Endothelial cell of umbilical vein (primary cell): ENCODE data around the gene CCHCR1. TPM values are rescaled to one million over a fixed set of nuclear protein-coding genes. Genes with fewer than 3 reads are reported as not detected.

Experiments used
- BruUV-seq: library from RNA; stranded (reverse); fragments of 400-500 nt; replicated peaks from 2 replicates; lab custom pipeline; 2021; lab: Mats Ljungman, UMichigan
- CTCF ChIA-PET: fragments of 300-600, 350-600 bp; sonication (Branson Sonifier 250); formaldehyde crosslinking; loops from one replicate; lab custom pipeline; 2021; ENCODE audit warnings: antibody characterized with exemption, inconsistent platforms; lab: Charles Lee
- POLR2A ChIA-PET: fragments of 300-600, 350-600 bp; sonication (Branson Sonifier 250); formaldehyde crosslinking; loops from one replicate; lab custom pipeline; 2021; ENCODE audit warnings: antibody characterized with exemption, inconsistent platforms; lab: Charles Lee
- DNase-seq: peaks from one replicate; pipeline ENCODE4 v3.0.0-alpha.2; 2011; ENCODE audit warnings: low read depth, low spot score
- FAIRE-seq: peaks from 2 replicates; lab custom pipeline; 2011; peaks lifted over from hg19 to GRCh38; lab: Jason Lieb, UNC
- H2AFZ ChIP-seq: 2 replicates; pipeline ENCODE4 v1.6.0; 2012; ENCODE audit warnings: low read depth, low read length, control low read depth, inconsistent platforms
- H3K27ac ChIP-seq: 2 replicates; pipeline ENCODE4 v1.5.1; 2011; ENCODE audit warnings: low read depth, mild to moderate bottlenecking, control low read depth, low read length, moderate library complexity; ENCODE audit not compliant: insufficient read depth
- H3K27me3 ChIP-seq, 2 experiments: 2 replicates each; pipeline versions ENCODE4 v1.6.0 to v1.6.1; 2011; ENCODE audit warnings: low read length in 2 of 2, mixed read lengths in 1 of 2; ENCODE audit not compliant: control insufficient read depth in 2 of 2, insufficient read depth in 2 of 2
- H3K36me3 ChIP-seq, 2 experiments: 2 replicates in 1 of 2; 3 replicates in 1 of 2; pipeline ENCODE4 v1.5.1; 2011; ENCODE audit warnings: low read length in 2 of 2, mild to moderate bottlenecking in 1 of 2, moderate library complexity in 1 of 2; ENCODE audit not compliant: control insufficient read depth in 2 of 2, insufficient read depth in 2 of 2; ENCODE audit errors: extremely low read depth in 1 of 2
- H3K4me1 ChIP-seq: 3 replicates; pipeline ENCODE4 v1.5.1; 2011; ENCODE audit warnings: mild to moderate bottlenecking, low read length; ENCODE audit not compliant: control insufficient read depth, insufficient read depth; ENCODE audit errors: extremely low read depth
- H3K4me2 ChIP-seq: 2 replicates; pipeline ENCODE4 v1.6.1; 2011; ENCODE audit warnings: low read length, control low read depth, mixed read lengths; ENCODE audit not compliant: insufficient read depth
- H3K4me3 ChIP-seq, 3 experiments: fragments of 200-600 bp in 1 of 3; sonication (generic), shearing (Covaris generic) in 1 of 3; replicated peaks in 1 of 3; 2 replicates each; pipeline ENCODE4 v1.5.1; 2011 to 2016; ENCODE audit warnings: control low read depth in 3 of 3, low read length in 3 of 3, mild to moderate bottlenecking in 2 of 3, inconsistent platforms in 1 of 3, low read depth in 1 of 3, moderate library complexity in 1 of 3; ENCODE audit not compliant: insufficient read depth in 1 of 3
- H3K79me2 ChIP-seq: 2 replicates; pipeline ENCODE4 v1.6.0; 2012; ENCODE audit warnings: low read length, inconsistent platforms; ENCODE audit not compliant: control insufficient read depth, insufficient read depth
- H3K9ac ChIP-seq: replicated peaks from 2 replicates; pipeline ENCODE3; 2011; ENCODE audit warnings: low read length, control low read depth; ENCODE audit not compliant: insufficient read depth; ENCODE audit errors: extremely low read depth
- H3K9me1 ChIP-seq: replicated peaks from 3 replicates; pipeline ENCODE4 v1.6.0; 2011; ENCODE audit warnings: mild to moderate bottlenecking, low read length; ENCODE audit not compliant: control insufficient read depth, insufficient read depth; ENCODE audit errors: extremely low read depth
- H3K9me3 ChIP-seq: replicated peaks from 2 replicates; pipeline ENCODE4 v1.5.1; 2012; ENCODE audit warnings: low read length, inconsistent platforms; ENCODE audit not compliant: control insufficient read depth, insufficient read depth
- H4K20me1 ChIP-seq: replicated peaks from 2 replicates; pipeline ENCODE3; 2011; ENCODE audit warnings: mild to moderate bottlenecking, low read length; ENCODE audit not compliant: control insufficient read depth, insufficient read depth; ENCODE audit errors: extremely low read depth
- GATA2 ChIP-seq: IDR thresholded peaks from 2 replicates; pipeline ENCODE4 v1.7.0; 2011; ENCODE audit warnings: low read depth, mild to moderate bottlenecking, moderate library complexity, mixed read lengths, low read length; ENCODE audit not compliant: insufficient read length, insufficient read depth
- MYC ChIP-seq: IDR thresholded peaks from one replicate; pipeline ENCODE4 v1.6.1; 2011; ENCODE audit warnings: mild to moderate bottlenecking, low read depth, low read length
- POLR2AphosphoS5 ChIP-seq: IDR thresholded peaks from 2 replicates; pipeline ENCODE4 v1.6.1; 2012; ENCODE audit warnings: low read depth, mild to moderate bottlenecking, control low read depth, low read length, moderate library complexity; ENCODE audit not compliant: insufficient read depth
- dilution Hi-C: fragments of 300-500 bp; cut with MboI; formaldehyde crosslinking; loops from one replicate; pipeline ENCODE4 v1.15.0; 2019; ENCODE audit warnings: low sequenced_read_pairs; ENCODE audit not compliant: extremely low pct_ligation_motif_present
- intact Hi-C: fragments of 100-400 bp; cut with micrococcal nuclease; formaldehyde crosslinking; loops from one replicate; pipeline ENCODE4 v1.10.0; 2022
- polyA plus RNA-seq, 4 experiments: library from polyadenylated mRNA; depleted of rRNA in 3 of 4; stranded (reverse) in 3 of 4; unstranded in 1 of 4; fragments of >200 nt; gene quantifications; 2 replicates each; pipeline versions ENCODE4 v1.2.1 to v1.2.3, GENCODE V29; 2011 to 2012; ENCODE audit warnings: missing spikeins in 1 of 4
- total RNA-seq: library from RNA; stranded (reverse); gene quantifications from 2 replicates; pipeline ENCODE4 v1.2.3, GENCODE V29; 2021
- TF ChIP-seq, protein P1 (sequence below): IDR thresholded peaks from 2 replicates; pipeline ENCODE4 v1.6.1; 2011; ENCODE audit not compliant: insufficient read depth, insufficient read length
- TF ChIP-seq, protein P2 (sequence below), 2 donors: IDR thresholded peaks; 1 replicate in 1 of 2; 2 replicates in 1 of 2; pipeline ENCODE4 v1.5.1; 2011; ENCODE audit warnings: low read length in 2 of 2, mild to moderate bottlenecking in 2 of 2, moderate library complexity in 2 of 2, control low read depth in 1 of 2, inconsistent platforms in 1 of 2, low read depth in 1 of 2; ENCODE audit not compliant: insufficient read depth in 1 of 2; ENCODE audit errors: extremely low read depth in 1 of 2

Gene CCHCR1
- total and polyA plus RNA-seq, 2 donors (not counting 3 experiments of a cell fraction or from before 2014, with no cell fraction given): 12.8 to 23.2 TPM

DNA sequence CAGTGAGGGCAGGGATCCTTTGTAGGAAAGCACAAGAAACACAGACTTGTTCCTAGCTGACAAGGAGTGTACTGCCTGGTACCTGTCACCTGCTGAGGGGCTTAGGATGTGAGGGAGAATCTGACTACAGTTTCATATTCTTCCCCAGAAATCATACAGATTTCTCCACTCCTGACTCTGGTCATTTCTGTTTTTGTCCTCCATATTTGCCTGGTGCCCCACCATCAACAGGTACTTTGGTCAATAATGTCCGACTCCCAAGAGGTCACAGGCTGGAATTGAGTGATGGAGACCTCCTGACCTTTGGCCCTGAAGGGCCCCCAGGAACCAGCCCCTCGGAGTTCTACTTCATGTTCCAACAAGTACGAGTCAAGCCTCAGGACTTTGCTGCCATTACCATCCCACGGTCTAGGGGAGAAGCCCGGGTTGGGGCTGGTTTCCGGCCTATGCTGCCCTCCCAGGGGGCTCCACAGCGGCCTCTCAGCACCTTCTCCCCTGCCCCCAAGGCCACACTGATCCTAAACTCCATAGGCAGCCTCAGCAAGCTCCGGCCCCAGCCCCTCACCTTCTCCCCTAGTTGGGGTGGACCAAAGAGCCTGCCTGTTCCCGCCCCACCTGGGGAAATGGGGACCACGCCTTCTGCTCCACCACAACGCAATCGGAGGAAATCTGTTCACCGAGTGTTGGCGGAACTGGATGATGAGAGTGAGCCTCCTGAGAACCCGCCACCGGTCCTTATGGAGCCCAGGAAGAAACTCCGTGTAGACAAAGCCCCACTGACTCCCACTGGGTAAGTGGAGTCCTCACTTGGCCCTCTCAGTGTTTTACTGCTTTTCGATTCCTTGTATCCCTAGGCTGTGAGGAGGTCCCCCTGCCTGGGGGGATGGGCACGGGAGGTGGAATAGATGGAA, 3.9 kb upstream of the CCHCR1 start:
- no peaks in the 10 kb centered on the region for H3K27me3 ChIP-seq
- no peaks in the 10 kb centered on the region for H3K9me1 ChIP-seq
- peaks cover 15% of the 10 kb centered on the region for H3K79me2 ChIP-seq
- CTCF ChIA-PET: no interaction called here
- H3K4me1 ChIP-seq: peaks cover 12% of the 10 kb centered on the region
- POLR2A ChIA-PET: interaction anchor here (0.7 kb wide), 1 partner anchor 25 kb away, joined by 4 read pairs; no protein-coding TSS in a partner anchor
- no peak overlapping the region for H3K4me2 ChIP-seq
- intact Hi-C loops: no loop called here
- H3K4me3 ChIP-seq: no peak overlapping the region
- dilution Hi-C loops: no loop called here
- no peaks in the 10 kb centered on the region for H3K9me3 ChIP-seq
- FAIRE-seq (no peak), DNase-seq (no peak)
- TF ChIP-seq, protein P1, sequence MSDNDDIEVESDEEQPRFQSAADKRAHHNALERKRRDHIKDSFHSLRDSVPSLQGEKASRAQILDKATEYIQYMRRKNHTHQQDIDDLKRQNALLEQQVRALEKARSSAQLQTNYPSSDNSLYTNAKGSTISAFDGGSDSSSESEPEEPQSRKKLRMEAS: no peak
- TF ChIP-seq, protein P2, sequence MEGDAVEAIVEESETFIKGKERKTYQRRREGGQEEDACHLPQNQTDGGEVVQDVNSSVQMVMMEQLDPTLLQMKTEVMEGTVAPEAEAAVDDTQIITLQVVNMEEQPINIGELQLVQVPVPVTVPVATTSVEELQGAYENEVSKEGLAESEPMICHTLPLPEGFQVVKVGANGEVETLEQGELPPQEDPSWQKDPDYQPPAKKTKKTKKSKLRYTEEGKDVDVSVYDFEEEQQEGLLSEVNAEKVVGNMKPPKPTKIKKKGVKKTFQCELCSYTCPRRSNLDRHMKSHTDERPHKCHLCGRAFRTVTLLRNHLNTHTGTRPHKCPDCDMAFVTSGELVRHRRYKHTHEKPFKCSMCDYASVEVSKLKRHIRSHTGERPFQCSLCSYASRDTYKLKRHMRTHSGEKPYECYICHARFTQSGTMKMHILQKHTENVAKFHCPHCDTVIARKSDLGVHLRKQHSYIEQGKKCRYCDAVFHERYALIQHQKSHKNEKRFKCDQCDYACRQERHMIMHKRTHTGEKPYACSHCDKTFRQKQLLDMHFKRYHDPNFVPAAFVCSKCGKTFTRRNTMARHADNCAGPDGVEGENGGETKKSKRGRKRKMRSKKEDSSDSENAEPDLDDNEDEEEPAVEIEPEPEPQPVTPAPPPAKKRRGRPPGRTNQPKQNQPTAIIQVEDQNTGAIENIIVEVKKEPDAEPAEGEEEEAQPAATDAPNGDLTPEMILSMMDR (IDR thresholded peaks at IDR 0.05; ENCODE audit: extremely low read depth in 1 of 2, insufficient read depth in 1 of 2, low read depth in 1 of 2, low read length in 2 of 2): no peak
- TF ChIP-seq POLR2AphosphoS5 (no peak), GATA2 (no peak), MYC (no peak)
- no peak overlapping the region for H2AFZ ChIP-seq
- H3K36me3 ChIP-seq: no peaks in the 10 kb centered on the region
- no peak overlapping the region for H3K9ac ChIP-seq
- no peak overlapping the region for H3K27ac ChIP-seq
- BruUV-seq: no TSS peak
- H4K20me1 ChIP-seq: no peaks in the 10 kb centered on the region
